Measurements from ENCODE around the gene MEIS3.
"Not testable (repeated sequence)": the region's sequence is repeated elsewhere in the genome, so short reads cannot be mapped to it uniquely, and the experiment has no call there.

Gene MEIS3

GRCh38 chr19:47373246-47374240, 45.8 kb downstream of the MEIS3 start:
- peaks cover 91 to 100% (median 98%) of the 10 kb centered on the region in 11 experiments for H3K36me3 ChIP-seq
- peaks cover 0 to 90% (median 35%) of the 10 kb centered on the region in 11 experiments; a peak in 18 of 22 replicates for H4K20me1 ChIP-seq
- no peak overlapping the region for H3K4me3 ChIP-seq
- H3K27me3 ChIP-seq: no peaks in the 10 kb centered on the region
- peaks cover 0 to 61% (median 27%) of the 10 kb centered on the region in 10 experiments; a peak in 14 of 20 replicates for H3K4me1 ChIP-seq
- TF ChIP-seq Cebpa-rat (IDR thresholded peaks at IDR 0.05): no peak
- H3K9ac ChIP-seq: peak overlapping the region in 1 of 11 experiments; percentile 37; a peak in 1 of 22 replicates
- peak overlapping the region in 1 of 11 experiments; percentile 70; a peak in 3 of 22 replicates for H3K27ac ChIP-seq
- no peaks in the 10 kb centered on the region for H3K9me3 ChIP-seq (replicated peaks in 1 of 11)
- peak overlapping the region in 1 of 11 experiments; percentile 25; a peak in 1 of 22 replicates for H3K4me2 ChIP-seq

DNA sequence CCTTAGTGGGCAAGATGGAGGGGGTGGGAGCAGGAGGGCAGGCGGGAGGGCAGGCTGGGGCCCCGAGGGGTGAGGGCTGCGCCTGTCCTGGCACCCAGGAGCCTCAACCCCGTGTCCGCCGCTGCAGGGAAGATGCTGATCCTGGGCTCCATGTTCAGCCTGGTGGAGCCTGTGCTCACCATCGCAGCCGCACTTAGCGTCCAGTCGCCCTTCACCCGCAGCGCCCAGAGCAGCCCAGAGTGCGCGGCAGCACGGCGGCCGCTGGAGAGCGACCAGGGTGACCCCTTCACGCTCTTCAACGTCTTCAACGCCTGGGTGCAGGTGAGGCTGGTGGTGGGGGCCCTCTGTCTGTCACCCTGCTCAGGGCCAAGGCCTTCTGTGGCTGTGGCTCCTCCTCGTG, 46.7 kb downstream of the MEIS3 start:
- peaks cover 0 to 80% (median 35%) of the 10 kb centered on the region in 11 experiments; a peak in 18 of 22 replicates for H4K20me1 ChIP-seq
- peak overlapping the region in 1 of 11 experiments; percentile 70; a peak in 2 of 22 replicates for H3K27ac ChIP-seq
- H3K4me2 ChIP-seq: no peak overlapping the region
- no peaks in the 10 kb centered on the region for H3K27me3 ChIP-seq
- no peak overlapping the region for H3K4me3 ChIP-seq
- no peak for TF ChIP-seq Cebpa-rat (IDR thresholded peaks at IDR 0.05)
- peaks cover 0 to 64% (median 28%) of the 10 kb centered on the region in 10 experiments; a peak in 14 of 20 replicates for H3K4me1 ChIP-seq
- peaks cover 85 to 97% (median 92%) of the 10 kb centered on the region in 11 experiments for H3K36me3 ChIP-seq
- no peaks in the 10 kb centered on the region for H3K9me3 ChIP-seq (replicated peaks in 1 of 11)
- H3K9ac ChIP-seq: no peak overlapping the region

- Histone ChIP-seq H3K36me3 (peaks cover 83 to 97% (median 91%) of the 10 kb centered on the region in 11 experiments), H3K4me1 (peaks cover 0 to 59% (median 26%) of the 10 kb centered on the region in 10 experiments; a peak in 14 of 20 replicates), H4K20me1 (peaks cover 0 to 70% (median 25%) of the 10 kb centered on the region in 11 experiments; a peak in 17 of 22 replicates), H3K9me3 (replicated peaks in 1 of 11) (no peaks in the 10 kb centered on the region), H3K27me3 (no peaks in the 10 kb centered on the region), H3K4me3 (no peak overlapping the region), H3K27ac (peak overlapping the region in 7 of 11 experiments; percentile 14 to 71 (median 63); a peak in 11 of 22 replicates), H3K9ac (peak overlapping the region in 4 of 11 experiments; percentile 47 to 62 (median 55); a peak in 6 of 22 replicates), H3K4me2 (peak overlapping the region in 5 of 11 experiments; percentile 52 to 82 (median 62); a peak in 9 of 22 replicates)
- TF ChIP-seq Cebpa-rat (IDR thresholded peaks at IDR 0.05): no peak
These were observed 48.1 kb downstream of the MEIS3 start for GRCh38 chr19:47371261-47371660.

GRCh38 chr19:47370045-47370611, 49.2 kb downstream of the MEIS3 start:
- no peaks in the 10 kb centered on the region for H3K9me3 ChIP-seq (replicated peaks in 1 of 11)
- H3K4me1 ChIP-seq: peaks cover 0 to 53% (median 25%) of the 10 kb centered on the region in 10 experiments; a peak in 14 of 20 replicates
- peaks cover 0 to 60% (median 20%) of the 10 kb centered on the region in 11 experiments; a peak in 16 of 22 replicates for H4K20me1 ChIP-seq
- peak overlapping the region in 1 of 10 experiments; percentile 30; a peak in 2 of 20 replicates for H3K4me3 ChIP-seq
- peaks cover 80 to 95% (median 91%) of the 10 kb centered on the region in 11 experiments for H3K36me3 ChIP-seq
- TF ChIP-seq Cebpa-rat (IDR thresholded peaks at IDR 0.05): no peak
- H3K27ac ChIP-seq: peak overlapping the region in 7 of 11 experiments; percentile 14 to 71 (median 63); a peak in 10 of 22 replicates
- H3K27me3 ChIP-seq: no peaks in the 10 kb centered on the region
- H3K4me2 ChIP-seq: peak overlapping the region in 7 of 11 experiments; percentile 17 to 82 (median 62); a peak in 13 of 22 replicates
- peak overlapping the region in 8 of 11 experiments; percentile 18 to 62 (median 48); a peak in 10 of 22 replicates for H3K9ac ChIP-seq

DNA sequence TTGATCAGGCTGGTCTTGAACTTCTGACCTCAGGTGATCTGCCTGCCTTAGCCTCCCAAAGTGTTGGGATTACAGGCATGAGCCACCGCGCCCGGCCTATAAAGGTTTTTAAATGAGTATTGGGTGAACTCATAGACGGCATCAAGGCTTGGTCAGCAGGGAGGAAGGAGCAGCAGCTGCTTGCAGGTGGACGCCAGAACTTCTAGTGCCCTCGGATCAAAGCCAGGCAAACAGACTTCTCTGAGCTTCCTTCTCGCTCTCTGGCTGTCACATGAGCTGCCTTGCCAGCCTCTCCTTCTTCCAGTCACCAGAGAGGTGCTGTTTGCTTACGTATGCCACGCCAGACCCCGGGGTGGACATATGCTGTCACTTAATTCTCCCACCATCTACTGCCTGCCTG, 53.9 kb downstream of the MEIS3 start:
- H3K36me3 ChIP-seq: peaks cover 84 to 96% (median 91%) of the 10 kb centered on the region in 11 experiments
- H3K9me3 ChIP-seq (replicated peaks in 1 of 11); H3K4me2 ChIP-seq; H3K27ac ChIP-seq; H3K9ac ChIP-seq; H3K27me3 ChIP-seq; H3K4me3 ChIP-seq: not testable (repeated sequence)
- H3K4me1 ChIP-seq: peaks cover 0 to 59% (median 38%) of the 10 kb centered on the region in 10 experiments; a peak in 16 of 20 replicates
- H4K20me1 ChIP-seq: peaks cover 5 to 62% (median 24%) of the 10 kb centered on the region in 11 experiments; a peak in 16 of 22 replicates

DNA sequence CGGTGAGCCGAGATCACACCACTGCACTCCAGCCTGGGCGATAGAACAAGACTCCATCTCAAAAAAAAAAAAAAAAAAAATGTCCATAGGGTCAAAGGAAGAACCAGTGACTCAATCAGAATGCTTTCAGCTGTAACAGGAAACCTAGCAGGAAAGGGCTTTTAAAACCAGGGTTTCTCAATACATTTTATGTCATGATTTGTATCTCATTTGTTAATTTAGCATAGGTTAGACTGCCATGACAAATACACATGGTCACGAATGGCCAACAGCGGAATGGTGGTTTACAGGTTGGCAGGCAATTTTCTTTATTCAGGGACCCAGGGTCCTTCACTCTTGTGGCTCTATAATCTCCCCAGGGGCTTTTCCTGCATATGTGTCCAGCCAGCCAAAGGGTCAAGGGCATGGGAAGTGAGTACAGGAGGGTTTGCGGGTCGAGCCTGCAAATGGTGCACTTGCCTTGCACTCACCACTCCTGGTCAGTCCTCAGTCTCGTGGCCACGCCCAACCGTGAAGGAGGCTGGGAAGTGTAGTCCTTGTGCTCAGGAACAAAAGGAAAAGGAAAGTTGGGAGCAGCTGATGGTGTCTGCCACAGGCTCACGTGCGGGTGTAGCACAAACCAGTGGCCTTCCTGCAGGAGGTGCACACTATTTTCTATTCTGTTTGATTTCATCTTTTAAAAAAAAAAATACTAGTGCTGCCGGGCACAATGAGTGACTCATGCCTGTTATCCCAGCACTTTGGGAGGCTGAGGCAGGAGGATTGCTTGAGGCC, 55.4 kb downstream of the MEIS3 start:
- H3K4me2 ChIP-seq: peak overlapping the region in 9 of 11 experiments; percentile 18 to 71 (median 41); a peak in 14 of 22 replicates
- no peaks in the 10 kb centered on the region for H3K27me3 ChIP-seq
- no peaks in the 10 kb centered on the region for H3K9me3 ChIP-seq (replicated peaks in 1 of 11)
- peak overlapping the region in 9 of 11 experiments; percentile 21 to 73 (median 54); a peak in 13 of 22 replicates for H3K27ac ChIP-seq
- H3K36me3 ChIP-seq: peaks cover 87 to 96% (median 93%) of the 10 kb centered on the region in 11 experiments
- peaks cover 0 to 44% (median 24%) of the 10 kb centered on the region in 10 experiments; a peak in 16 of 20 replicates for H3K4me1 ChIP-seq
- H3K4me3 ChIP-seq: 0 out of 20 replicates have a peak overlapping the region, but pooled peaks of 1 of the 10 experiments have one; percentile 9
- H3K9ac ChIP-seq: peak overlapping the region in 6 of 11 experiments; percentile 8 to 45 (median 23); a peak in 5 of 22 replicates
- peaks cover 3 to 59% (median 20%) of the 10 kb centered on the region in 11 experiments; a peak in 16 of 22 replicates for H4K20me1 ChIP-seq
- no peak for TF ChIP-seq Cebpa-rat (IDR thresholded peaks at IDR 0.05)

DNA sequence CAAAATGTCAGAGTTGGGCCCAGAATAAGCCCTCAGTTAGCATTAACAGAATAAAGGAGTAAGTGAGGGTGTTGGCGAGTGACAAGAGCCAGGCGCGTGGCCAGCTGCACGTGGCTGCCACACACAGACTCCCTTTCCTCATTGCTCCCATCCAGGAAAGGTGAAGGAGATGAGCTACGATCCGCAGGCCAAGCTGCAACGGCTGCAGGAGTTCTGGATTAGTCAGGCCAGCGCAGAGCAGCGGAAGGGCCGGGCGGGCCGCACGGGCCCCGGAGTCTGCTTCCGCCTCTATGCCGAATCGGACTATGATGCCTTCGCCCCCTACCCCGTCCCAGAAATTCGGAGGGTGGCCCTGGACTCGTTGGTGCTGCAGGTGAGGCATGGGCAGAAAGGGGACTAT, 57.0 kb downstream of the MEIS3 start:
- H3K36me3 ChIP-seq: peaks cover 96 to 100% (median 100%) of the 10 kb centered on the region in 11 experiments
- H3K9ac ChIP-seq: no peak overlapping the region
- no peak for TF ChIP-seq Cebpa-rat (IDR thresholded peaks at IDR 0.05)
- peaks cover 0 to 37% (median 20%) of the 10 kb centered on the region in 10 experiments; a peak in 16 of 20 replicates for H3K4me1 ChIP-seq
- H3K4me3 ChIP-seq: no peak overlapping the region
- H3K4me2 ChIP-seq: 0 out of 22 replicates have a peak overlapping the region, but pooled peaks of 1 of the 11 experiments have one; percentile 66
- H3K27ac ChIP-seq: peak overlapping the region in 2 of 11 experiments; percentile 60 to 73; a peak in 1 of 22 replicates
- H3K9me3 ChIP-seq (replicated peaks in 1 of 11): peaks cover 0 to 5% (median 0%) of the 10 kb centered on the region in 11 experiments; a peak in 3 of 22 replicates
- no peaks in the 10 kb centered on the region for H3K27me3 ChIP-seq
- peaks cover 5 to 71% (median 34%) of the 10 kb centered on the region in 11 experiments; a peak in 19 of 22 replicates for H4K20me1 ChIP-seq
